GM10248 (cell line): ENCODE measurements around the gene UTS2R.
"Not testable (repeated sequence)": the region's sequence is repeated elsewhere in the genome, so short reads cannot be mapped to it uniquely, and the experiment has no call there.

Source experiments
- CTCF ChIA-PET: fragments of 300-600 bp; sonication (Branson Sonifier 250); formaldehyde crosslinking; extraction: SDS; loops from one replicate; lab custom pipeline; 2021; ENCODE audit warnings: antibody characterized with exemption; lab: Yijun Ruan, JAX
- POLR2A ChIA-PET: fragments of 350-650 bp; sonication (Branson Sonifier 250); formaldehyde crosslinking; extraction: SDS; loops from one replicate; lab custom pipeline; 2020; ENCODE audit warnings: antibody characterized with exemption; lab: Yijun Ruan, JAX
- DNase-seq: peaks from one replicate; pipeline ENCODE4 v3.0.0; 2012; ENCODE audit errors: extremely low spot score
- CTCF ChIP-seq: IDR thresholded peaks from 2 replicates; pipeline ENCODE4 v1.5.1; 2012; ENCODE audit warnings: mild to moderate bottlenecking, low read depth; ENCODE audit errors: extremely low read depth, missing control alignments, control extremely low read depth

The UTS2R gene

GRCh38 chr17:82375359-82376041, 3.9 kb downstream of the UTS2R start:
- no peak for DNase-seq
- TF ChIP-seq CTCF, result no peak
- ChIA-PET CTCF (no interaction called here), POLR2A (no interaction called here)

GRCh38 chr17:82376042-82376730, 4.6 kb downstream of the UTS2R start:
- ChIA-PET POLR2A (no interaction called here), CTCF (no interaction called here)
- DNase-seq, result no peak
- TF ChIP-seq CTCF, result no peak

GRCh38 chr17:82377294-82377693, 5.7 kb downstream of the UTS2R start:
- DNase-seq, POLR2A ChIA-PET, CTCF ChIA-PET: not testable (repeated sequence)

GRCh38 chr17:82377924-82378740, 6.6 kb downstream of the UTS2R start:
- ChIA-PET CTCF (interaction anchor here (1.4 kb wide), 1 partner anchor 27 kb away, joined by 4 read pairs; no protein-coding TSS in a partner anchor), POLR2A (no interaction called here)
- no peak for DNase-seq
- TF ChIP-seq CTCF, result no peak

- POLR2A ChIA-PET, result no interaction called here
- DNase-seq, result no peak
- no peak for TF ChIP-seq CTCF
- CTCF ChIA-PET, result interaction anchor here (1.4 kb wide), 1 partner anchor 28 kb away, joined by 4 read pairs; no protein-coding TSS in a partner anchor
Measured at GRCh38 chr17:82378741-82379021, 7.1 kb downstream of the UTS2R start.

GRCh38 chr17:82380860-82381702, 9.5 kb downstream of the UTS2R start:
- TF ChIP-seq CTCF, result no peak
- ChIA-PET POLR2A (no interaction called here), CTCF (no interaction called here)
- no peak for DNase-seq

- POLR2A ChIA-PET, CTCF ChIA-PET, DNase-seq: not testable (repeated sequence)
Measured at GRCh38 chr17:82381703-82382009, 10.1 kb downstream of the UTS2R start.

- POLR2A ChIA-PET, DNase-seq, CTCF ChIA-PET: not testable (repeated sequence)
Measured at GRCh38 chr17:82382220-82382932, 10.8 kb downstream of the UTS2R start.
